SIG-M5 treated with dmso at 0.1 percent for 504 hours (cell line): ENCODE measurements around the gene DGKI.
"Not testable (repeated sequence)": the region's sequence is repeated elsewhere in the genome, so short reads cannot be mapped to it uniquely, and the experiment has no call there.

Source experiments
- DNase-seq: peaks from one replicate; lab custom pipeline; 2025; ENCODE audit not compliant: unreplicated experiment; lab: John Stamatoyannopoulos, UW

DGKI gene

GRCh38 chr7:137747359-137748031 lies 99.3 kb downstream of the DGKI start:
- no peak for DNase-seq

- DNase-seq: no peak
Measured at GRCh38 chr7:137743021-137743420, 103.8 kb downstream of the DGKI start.

GRCh38 chr7:137742051-137742450 lies 104.7 kb downstream of the DGKI start:
- DNase-seq: no peak

DNA sequence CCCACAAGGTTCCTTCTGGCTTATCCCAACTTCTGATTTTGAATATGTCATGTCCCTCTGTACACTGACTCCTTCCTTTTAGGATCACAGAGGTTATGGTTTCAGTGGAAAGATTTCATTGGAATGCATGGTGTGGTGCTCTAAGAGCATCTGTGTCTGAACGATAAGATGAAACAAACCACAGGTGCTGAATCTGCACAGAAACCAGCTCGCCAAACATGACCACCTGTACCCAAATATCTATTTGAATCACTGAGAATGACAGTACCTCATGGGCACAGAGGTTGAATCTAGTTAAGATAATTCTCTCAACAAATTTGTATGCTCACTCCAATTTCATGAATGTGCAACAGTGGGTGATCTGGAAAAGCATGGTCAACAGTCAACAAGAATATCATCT lies 105.3 kb downstream of the DGKI start:
- no peak for DNase-seq

- no peak for DNase-seq
Measured at GRCh38 chr7:137734221-137734620, 112.6 kb downstream of the DGKI start.

- DNase-seq: no peak
Measured at GRCh38 chr7:137732168-137732567, 114.6 kb downstream of the DGKI start.

- no peak for DNase-seq
Measured at GRCh38 chr7:137731436-137731835, 115.3 kb downstream of the DGKI start.

DNA sequence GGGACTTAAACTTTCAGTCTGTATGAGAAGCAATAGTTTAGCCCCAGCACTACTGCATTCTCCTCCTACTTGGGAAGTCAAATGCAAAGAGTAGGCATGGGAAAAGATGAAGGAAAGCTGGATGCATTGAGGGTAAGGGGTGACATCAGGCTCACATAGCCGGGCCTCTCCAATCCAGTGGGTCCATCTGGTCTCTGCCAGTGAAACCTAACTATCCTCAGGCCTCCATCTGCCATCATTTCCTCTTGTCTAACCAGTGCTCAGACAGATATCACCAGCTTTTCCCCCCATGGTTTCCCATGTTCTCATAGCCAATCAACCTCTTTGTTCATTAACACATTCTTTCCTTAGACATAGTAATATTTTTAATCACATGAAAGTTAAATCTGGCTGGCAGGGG lies 118.3 kb downstream of the DGKI start:
- no peak for DNase-seq

GRCh38 chr7:137727413-137727812 lies 119.4 kb downstream of the DGKI start:
- DNase-seq: no peak

DNA sequence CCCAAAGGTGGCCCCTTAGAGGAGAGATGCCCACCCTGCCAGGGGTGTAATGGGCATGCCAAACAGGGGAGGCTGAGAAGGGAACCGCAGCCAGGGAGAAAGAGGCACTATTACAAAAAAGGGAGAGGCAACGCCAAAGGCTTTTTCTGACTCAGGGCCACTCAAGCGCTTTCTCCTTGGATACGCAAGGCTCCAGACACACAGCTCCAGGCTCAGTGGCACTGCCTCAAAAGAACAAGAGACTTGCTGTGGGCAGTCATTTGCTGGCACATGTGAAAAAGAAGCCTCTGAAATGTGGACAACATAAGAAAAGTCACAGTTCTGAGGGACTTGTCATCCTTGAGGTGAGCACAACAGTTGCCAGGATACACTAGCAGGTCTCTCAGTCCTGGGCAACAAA lies 128.4 kb downstream of the DGKI start:
- no peak for DNase-seq

- DNase-seq: peak; percentile 0
Measured at GRCh38 chr7:137717811-137718271, 128.9 kb downstream of the DGKI start.

- DNase-seq: no peak
Measured at GRCh38 chr7:137717045-137717444, 129.7 kb downstream of the DGKI start.

DNA sequence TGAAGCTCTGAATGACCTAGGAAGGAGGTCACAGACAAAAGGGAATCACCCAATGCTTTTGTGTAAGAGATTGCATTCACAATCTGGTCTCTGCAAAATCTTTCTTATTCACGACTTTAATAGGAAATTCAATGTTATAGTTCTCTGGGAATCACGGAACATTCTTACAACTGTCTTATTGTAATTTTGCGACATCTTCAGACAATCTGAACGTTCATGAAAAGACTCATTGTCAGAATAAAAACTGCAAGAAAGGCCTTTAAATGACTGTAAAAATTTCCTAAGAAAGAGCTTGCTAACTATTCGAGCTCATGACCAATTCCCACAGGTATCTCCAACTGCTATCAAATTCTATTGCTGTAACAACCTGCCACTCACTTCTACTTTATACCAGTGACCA lies 130.7 kb downstream of the DGKI start:
- DNase-seq: no peak

GRCh38 chr7:137715533-137715932 lies 131.2 kb downstream of the DGKI start:
- no peak for DNase-seq

- DNase-seq: no peak
Measured at GRCh38 chr7:137715121-137715520, 131.7 kb downstream of the DGKI start.

DNA sequence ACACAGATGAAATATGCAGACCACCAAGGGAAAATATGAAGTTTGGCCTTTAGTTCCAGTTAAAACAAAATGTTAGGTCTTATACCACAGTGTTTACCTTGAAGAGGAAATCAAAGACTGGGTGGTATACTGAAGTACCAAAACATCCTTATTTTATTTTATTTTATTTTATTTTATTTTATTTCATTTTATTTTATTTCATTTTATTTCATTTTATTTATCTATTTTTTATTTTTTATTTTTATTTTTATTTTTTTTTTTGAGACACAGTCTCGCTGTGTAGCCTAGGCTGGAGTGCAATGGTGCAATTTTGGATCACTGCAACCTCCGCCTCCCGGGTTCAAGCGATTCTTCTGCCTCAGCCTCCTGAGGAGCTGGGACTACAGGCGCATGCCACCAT lies 140.4 kb downstream of the DGKI start:
- not testable (repeated sequence) for DNase-seq

- DNase-seq: no peak
Measured at GRCh38 chr7:137704723-137705122, 142.1 kb downstream of the DGKI start.

- no peak for DNase-seq
Measured at GRCh38 chr7:137703291-137704010, 143.3 kb downstream of the DGKI start.

DNA sequence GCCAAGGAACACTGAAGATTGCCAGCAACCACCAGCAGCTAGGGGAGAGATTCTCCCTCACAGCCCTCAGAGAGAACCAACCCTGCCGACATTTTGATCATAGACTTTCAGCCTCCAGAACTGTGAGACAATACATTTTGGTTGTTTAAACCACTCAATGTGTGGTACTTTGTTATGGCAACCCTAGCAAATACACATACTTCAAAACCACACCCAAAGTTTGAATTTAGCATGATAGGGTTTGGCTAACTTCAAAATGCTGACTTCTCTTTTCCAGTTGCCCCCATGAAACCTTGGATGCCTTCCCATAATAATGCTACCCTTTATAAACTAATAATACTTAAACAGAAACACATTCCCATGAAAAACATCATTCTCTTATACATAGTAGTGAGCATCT lies 149.8 kb downstream of the DGKI start:
- DNase-seq: no peak

- DNase-seq: no peak
Measured at GRCh38 chr7:137696376-137696775, 150.4 kb downstream of the DGKI start.

- no peak for DNase-seq
Measured at GRCh38 chr7:137695942-137696341, 150.8 kb downstream of the DGKI start.

GRCh38 chr7:137695494-137695893 lies 151.3 kb downstream of the DGKI start:
- DNase-seq: no peak

DNA sequence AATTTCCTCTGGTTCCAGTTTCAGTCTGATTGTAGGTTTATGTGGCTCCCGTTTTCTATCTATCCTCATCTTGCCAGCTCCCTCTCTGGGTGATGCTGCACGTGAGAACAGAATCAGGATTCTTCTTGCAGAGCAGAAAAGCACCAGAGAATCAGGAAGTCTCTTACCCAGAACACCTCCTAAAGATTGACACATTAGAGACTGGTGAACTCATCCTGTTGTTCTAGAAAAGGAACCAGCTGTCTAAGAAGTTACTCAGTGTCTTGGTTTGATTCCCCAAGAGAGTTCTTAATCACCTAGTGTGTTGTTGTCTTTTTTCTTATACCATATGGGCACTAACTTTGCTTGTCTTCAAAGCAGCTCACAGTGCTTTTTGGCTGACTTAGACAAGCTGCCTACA lies 152.4 kb downstream of the DGKI start:
- no peak for DNase-seq
